Lower leg skin (tissue), 3 donors: ENCODE measurements around the gene RBMS2.

Experiments used
- POLR2A ChIP-seq, 2 donors: fragments of 450-650 bp; IDR thresholded peaks; one replicate each; pipeline ENCODE4 v1.6.1; 2016 to 2017; ENCODE audit warnings: antibody characterized with exemption in 2 of 2, mild to moderate bottlenecking in 1 of 2, moderate library complexity in 1 of 2
- TF ChIP-seq, protein P1 (sequence below), 3 donors: fragments of 450-650 bp; IDR thresholded peaks; one replicate each; pipeline ENCODE4 v1.5.1; 2016; ENCODE audit warnings: antibody characterized with exemption in 3 of 3, mild to moderate bottlenecking in 3 of 3, moderate library complexity in 2 of 3

DNA sequence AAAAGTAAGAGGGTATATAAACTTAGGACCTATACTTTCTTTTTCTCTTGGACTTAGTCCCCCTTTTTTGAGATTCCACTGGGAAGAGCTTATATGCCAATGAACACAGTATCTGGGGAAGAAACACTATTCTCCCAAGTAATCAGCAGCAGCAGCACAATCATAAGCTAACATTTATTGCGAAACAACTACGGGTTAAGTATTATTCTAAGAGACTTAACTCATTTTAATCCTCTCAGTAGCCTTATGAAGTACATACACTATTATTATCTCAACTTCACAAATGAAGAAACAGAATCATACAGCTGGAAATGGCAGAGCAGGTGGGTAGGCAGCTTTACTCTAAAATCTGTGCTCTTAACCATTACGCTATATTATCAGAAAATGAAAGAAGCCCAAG, 80.6 kb downstream of the RBMS2 start:
- no peak for TF ChIP-seq POLR2A (IDR thresholded peaks at IDR 0.05)
- TF ChIP-seq, protein P1, sequence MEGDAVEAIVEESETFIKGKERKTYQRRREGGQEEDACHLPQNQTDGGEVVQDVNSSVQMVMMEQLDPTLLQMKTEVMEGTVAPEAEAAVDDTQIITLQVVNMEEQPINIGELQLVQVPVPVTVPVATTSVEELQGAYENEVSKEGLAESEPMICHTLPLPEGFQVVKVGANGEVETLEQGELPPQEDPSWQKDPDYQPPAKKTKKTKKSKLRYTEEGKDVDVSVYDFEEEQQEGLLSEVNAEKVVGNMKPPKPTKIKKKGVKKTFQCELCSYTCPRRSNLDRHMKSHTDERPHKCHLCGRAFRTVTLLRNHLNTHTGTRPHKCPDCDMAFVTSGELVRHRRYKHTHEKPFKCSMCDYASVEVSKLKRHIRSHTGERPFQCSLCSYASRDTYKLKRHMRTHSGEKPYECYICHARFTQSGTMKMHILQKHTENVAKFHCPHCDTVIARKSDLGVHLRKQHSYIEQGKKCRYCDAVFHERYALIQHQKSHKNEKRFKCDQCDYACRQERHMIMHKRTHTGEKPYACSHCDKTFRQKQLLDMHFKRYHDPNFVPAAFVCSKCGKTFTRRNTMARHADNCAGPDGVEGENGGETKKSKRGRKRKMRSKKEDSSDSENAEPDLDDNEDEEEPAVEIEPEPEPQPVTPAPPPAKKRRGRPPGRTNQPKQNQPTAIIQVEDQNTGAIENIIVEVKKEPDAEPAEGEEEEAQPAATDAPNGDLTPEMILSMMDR (IDR thresholded peaks at IDR 0.05): no peak
